ENCODE data around the gene CFAP100. TPM values are rescaled to one million over a fixed set of nuclear protein-coding genes. Genes with fewer than 3 reads are reported as not detected.

Gene CFAP100
- total RNA-seq, 1 donor from 2014 or later = not detected

GRCh38 chr3:126355251-126355650 lies 39.5 kb upstream of the CFAP100 start:
- no peak for ATAC-seq (ENCODE audit: poor library complexity)
- DNase-seq = peak; percentile 47
- intact Hi-C loops (cut with DNase I) = loop anchor here (5.0 kb wide), 1 partner anchor 93 kb away; no protein-coding TSS in a partner anchor

GRCh38 chr3:126355777-126356372 lies 38.8 kb upstream of the CFAP100 start:
- ATAC-seq (ENCODE audit: poor library complexity) (peak; percentile 85), DNase-seq (peak; percentile 98)
- intact Hi-C loops (cut with DNase I) = loop anchor here (5.0 kb wide), 1 partner anchor 94 kb away; no protein-coding TSS in a partner anchor

GRCh38 chr3:126356373-126357264 lies 38.1 kb upstream of the CFAP100 start:
- DNase-seq (peak; percentile 69), ATAC-seq (ENCODE audit: poor library complexity) (peak; percentile 18)
- intact Hi-C loops (cut with DNase I) = loop anchor here (5.0 kb wide), 1 partner anchor 94 kb away; no protein-coding TSS in a partner anchor

GRCh38 chr3:126357295-126358037 lies 37.2 kb upstream of the CFAP100 start, which contains the start of gene KLF15:
TSS of gene KLF15 (minus strand) at chr3:126357408. CDS start at chr3:126352922, 4,486 bp downstream.
- ATAC-seq (ENCODE audit: poor library complexity) (peak; percentile 79), DNase-seq (peak; percentile 92)
- intact Hi-C loops (cut with DNase I) = loop anchor here (5.0 kb wide), 1 partner anchor 95 kb away; no protein-coding TSS in a partner anchor

GRCh38 chr3:126358038-126358815 lies 36.5 kb upstream of the CFAP100 start:
- peak; percentile 43 for DNase-seq
- intact Hi-C loops (cut with DNase I) = loop anchor here (5.0 kb wide), 1 partner anchor 96 kb away; no protein-coding TSS in a partner anchor
- ATAC-seq (ENCODE audit: poor library complexity) = no peak

- ATAC-seq (ENCODE audit: poor library complexity) (no peak), DNase-seq (peak; percentile 19)
- intact Hi-C loops (cut with DNase I) = loop anchor here (5.0 kb wide), 1 partner anchor 96 kb away; no protein-coding TSS in a partner anchor
Measured at GRCh38 chr3:126358816-126359181, 35.9 kb upstream of the CFAP100 start.

GRCh38 chr3:126360046-126360713 lies 34.5 kb upstream of the CFAP100 start:
- intact Hi-C loops (cut with DNase I) = no loop called here
- DNase-seq = peak; percentile 29
- ATAC-seq (ENCODE audit: poor library complexity) = no peak

GRCh38 chr3:126360714-126361060 lies 34.0 kb upstream of the CFAP100 start:
- ATAC-seq (ENCODE audit: poor library complexity) (no peak), DNase-seq (no peak)
- intact Hi-C loops (cut with DNase I) = no loop called here

GRCh38 chr3:126361211-126361610 lies 33.5 kb upstream of the CFAP100 start:
- ATAC-seq (ENCODE audit: poor library complexity) = no peak
- DNase-seq = peak; percentile 30
- intact Hi-C loops (cut with DNase I) = no loop called here

GRCh38 chr3:126364130-126364695 lies 30.5 kb upstream of the CFAP100 start:
- no peak for ATAC-seq (ENCODE audit: poor library complexity)
- no peak for DNase-seq
- intact Hi-C loops (cut with DNase I) = no loop called here

GRCh38 chr3:126364731-126365301 lies 29.9 kb upstream of the CFAP100 start:
- DNase-seq (peak; percentile 32), ATAC-seq (ENCODE audit: poor library complexity) (no peak)
- intact Hi-C loops (cut with DNase I) = no loop called here

- DNase-seq = peak; percentile 40
- intact Hi-C loops (cut with DNase I) = no loop called here
- peak; percentile 67 for ATAC-seq (ENCODE audit: poor library complexity)
Measured at GRCh38 chr3:126365351-126366277, 29.1 kb upstream of the CFAP100 start.

GRCh38 chr3:126367316-126367805 lies 27.3 kb upstream of the CFAP100 start:
- ATAC-seq (ENCODE audit: poor library complexity) (no peak), DNase-seq (peak; percentile 20)
- intact Hi-C loops (cut with DNase I) = no loop called here

- intact Hi-C loops (cut with DNase I) = no loop called here
- no peak for DNase-seq
- ATAC-seq (ENCODE audit: poor library complexity) = no peak
Measured at GRCh38 chr3:126369490-126369889, 25.2 kb upstream of the CFAP100 start.

- DNase-seq (no peak), ATAC-seq (ENCODE audit: poor library complexity) (no peak)
- intact Hi-C loops (cut with DNase I) = no loop called here
Measured at GRCh38 chr3:126370055-126370454, 24.7 kb upstream of the CFAP100 start.

- peak; percentile 25 for DNase-seq
- intact Hi-C loops (cut with DNase I) = no loop called here
- ATAC-seq (ENCODE audit: poor library complexity) = no peak
Measured at GRCh38 chr3:126370606-126371005, 24.1 kb upstream of the CFAP100 start.
